NCI-H2171 treated with DMSO at 0.1 percent for 48 hours (cell line): Measurements from ENCODE around the gene CLEC10A.
"Not testable (repeated sequence)": the region's sequence is repeated elsewhere in the genome, so short reads cannot be mapped to it uniquely, and the experiment has no call there.

Experiments used
- DNase-seq: peaks from one replicate; lab custom pipeline; 2025; lab: John Stamatoyannopoulos, UW

Gene CLEC10A

DNA sequence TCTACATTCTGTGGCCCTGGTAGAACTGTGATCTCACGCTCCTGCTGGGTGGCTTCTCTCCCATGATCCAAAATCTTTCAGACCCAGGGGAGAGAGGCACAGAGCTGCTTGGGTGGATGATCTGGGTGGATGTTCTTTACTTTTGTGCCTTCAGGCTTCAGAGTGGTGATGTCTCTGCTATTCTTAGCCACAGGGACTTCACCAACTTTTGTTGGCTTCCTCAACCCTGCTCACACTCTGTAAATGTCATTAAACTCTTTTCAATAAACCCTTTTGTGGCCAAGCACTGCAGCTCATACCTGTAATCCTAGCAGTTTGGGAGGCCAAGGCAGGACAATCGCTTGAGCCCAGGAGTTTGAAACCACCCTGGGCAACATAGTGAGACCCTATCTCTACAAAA lies 7.6 kb downstream of the CLEC10A start:
- DNase-seq: no peak

DNA sequence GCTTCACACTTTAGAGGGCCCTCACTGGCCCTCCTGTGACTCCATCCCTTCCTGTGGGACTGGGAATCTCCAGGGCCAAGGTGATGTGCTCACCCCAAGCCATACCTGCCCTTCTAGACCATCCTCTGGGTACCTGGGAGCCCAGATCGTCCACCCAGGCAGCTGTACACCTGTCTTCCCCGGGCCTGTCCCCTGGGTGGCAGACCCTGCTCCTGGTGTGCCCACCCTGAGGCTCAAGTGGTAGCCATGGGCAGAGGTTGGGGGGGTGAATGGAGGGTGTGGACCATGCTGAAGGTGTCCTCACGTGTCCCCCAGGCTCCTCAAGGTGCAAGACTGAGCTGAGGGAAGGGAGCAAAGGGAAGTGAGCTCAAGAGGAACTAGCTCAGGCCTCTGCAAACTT lies 9.3 kb downstream of the CLEC10A start:
- no peak for DNase-seq

DNA sequence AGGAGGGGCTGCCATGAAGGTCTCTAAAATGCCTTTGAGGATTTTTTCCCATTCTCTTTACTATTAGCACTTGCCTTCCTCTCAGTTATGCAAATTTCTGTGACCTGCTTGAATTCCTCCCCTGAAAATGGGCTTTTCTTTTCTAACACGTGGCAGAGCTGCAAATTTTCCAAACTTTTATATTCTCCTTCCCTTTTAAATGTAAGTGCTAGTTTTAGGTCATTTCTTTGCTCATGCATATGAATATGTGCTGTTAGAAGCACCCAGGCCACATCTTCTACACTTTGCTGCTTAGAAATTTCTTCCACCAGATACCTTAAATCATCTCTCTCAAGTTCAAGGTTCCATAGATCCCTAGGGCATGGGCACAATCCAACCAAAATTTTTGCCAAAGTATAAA lies 11.8 kb downstream of the CLEC10A start:
- no peak for DNase-seq

DNA sequence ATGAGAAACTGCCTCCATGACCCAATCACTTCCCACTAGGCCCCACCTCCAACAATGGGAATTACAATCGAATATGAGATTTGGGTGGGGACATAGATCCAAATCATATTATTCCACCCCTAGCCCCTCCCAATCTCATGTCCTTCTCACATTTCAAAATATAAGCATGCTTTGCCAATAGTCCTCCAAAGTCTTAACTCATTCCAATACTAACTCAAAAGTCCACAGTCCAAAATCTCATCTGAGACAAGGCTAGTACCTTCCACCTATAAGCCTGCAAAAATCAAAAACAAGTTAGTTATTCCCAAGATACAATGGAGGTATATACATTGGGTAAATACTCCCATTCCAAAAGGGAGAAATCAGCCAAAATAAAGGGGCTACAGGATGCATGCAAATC lies 12.9 kb downstream of the CLEC10A start:
- no peak for DNase-seq

DNA sequence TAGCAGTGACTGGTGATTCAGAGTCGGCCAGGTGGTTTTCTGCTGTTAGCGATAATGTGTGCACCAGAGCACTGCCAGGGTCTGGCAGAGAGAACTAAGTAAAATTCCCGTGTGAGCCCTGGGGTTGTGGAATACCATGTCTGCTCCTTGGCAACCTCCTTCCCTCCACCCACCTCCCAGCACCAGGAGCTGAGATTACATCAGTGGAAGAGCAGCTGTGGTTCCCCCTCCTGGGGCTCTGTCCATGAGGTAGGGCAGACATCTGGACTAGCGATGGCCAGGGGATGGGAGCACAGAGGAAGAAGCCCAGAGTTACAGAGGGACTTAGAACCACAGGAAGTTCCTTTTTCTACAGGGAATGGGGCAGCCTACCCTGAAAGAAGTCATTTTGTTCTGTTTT lies 15.8 kb downstream of the CLEC10A start:
- DNase-seq: peak; percentile 69

DNA sequence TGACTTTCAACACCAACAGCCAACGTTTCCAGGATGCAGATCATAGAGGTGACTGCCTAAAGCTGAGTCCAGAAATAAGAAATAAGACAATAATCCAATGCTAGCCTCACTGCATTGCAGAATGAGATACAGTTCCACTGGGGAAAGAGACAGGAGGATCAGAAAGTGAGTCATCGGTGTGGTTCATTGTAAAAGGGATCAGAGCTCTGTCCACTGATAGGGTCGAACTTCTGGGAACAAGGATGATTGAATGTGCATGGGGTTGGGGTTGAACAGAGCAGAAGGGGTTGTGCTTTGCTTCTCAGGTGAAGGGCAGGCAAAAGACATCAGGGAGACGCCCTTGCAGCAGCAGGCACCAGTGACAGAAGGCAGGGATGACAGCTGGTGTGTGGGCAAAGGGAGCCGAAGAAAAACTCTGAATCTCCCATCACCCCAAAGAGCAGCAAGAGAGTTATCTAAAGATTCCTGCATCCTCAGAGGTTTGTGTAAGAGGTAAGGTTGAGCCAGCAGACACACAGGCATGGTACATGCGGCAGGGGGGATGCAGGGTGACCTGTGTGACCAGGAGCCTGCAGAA lies 16.4 kb downstream of the CLEC10A start:
- peak; percentile 77 for DNase-seq

DNA sequence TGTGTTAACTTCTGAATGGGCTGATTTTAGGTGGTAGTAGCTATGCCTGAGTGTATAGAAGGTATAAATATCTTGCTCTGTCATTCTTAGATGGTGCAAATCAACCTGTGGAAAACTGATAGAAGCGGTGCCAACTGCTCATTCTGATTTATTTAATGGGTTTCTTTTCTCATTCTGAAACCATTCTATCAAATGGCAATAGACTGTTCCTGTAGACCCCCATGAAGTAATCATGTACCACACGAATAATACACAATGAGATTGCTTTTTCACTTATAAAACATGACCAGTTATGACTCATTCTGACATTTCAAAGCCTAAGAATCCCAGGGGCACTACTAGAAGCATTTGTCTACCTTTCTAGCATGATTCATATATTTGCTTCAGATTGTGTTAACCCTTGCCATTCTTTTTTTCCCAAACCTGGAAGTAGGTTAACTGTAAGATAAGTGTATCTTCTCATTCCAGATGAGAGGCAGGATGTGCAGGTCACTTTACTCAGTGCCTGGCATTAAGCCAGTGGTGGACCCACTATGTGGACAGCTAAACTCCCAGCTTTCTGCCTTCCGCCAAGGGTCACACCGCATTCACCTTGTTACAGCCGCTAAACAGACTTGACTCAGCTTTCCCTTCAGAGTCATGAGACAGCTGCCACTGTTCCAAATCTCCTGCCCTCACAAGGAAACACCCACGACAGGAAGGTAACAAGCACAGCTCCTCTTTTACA lies 19.7 kb downstream of the CLEC10A start:
- peak; percentile 26 for DNase-seq

DNA sequence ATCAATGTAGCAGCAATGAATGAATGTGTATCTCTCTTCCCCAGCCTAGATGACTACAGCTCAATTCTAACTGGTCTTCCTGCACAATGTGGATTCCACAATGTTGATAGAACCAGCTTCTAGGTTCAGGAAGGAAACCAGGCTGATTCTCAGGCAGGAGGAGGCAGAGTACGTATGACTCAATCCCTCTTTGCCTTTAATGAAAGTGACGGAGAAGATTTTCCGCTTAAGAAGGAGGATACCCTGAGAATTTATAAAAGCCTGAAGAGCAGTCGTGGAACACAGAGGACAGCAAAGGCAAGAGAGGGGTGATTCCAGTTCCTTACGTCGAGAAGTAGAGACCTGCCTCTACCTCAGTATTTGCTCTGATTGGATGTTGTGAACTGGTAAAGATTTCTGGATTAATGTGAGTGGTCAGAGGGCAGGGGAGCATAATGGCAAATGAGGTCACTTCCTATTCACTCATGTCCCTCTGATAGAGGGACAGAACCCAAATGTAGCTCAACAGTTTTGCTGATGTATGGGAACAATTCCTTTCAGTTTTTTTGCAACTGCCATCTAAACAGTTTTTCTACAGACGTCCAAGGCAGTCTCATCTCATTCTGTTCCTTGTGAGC lies 21.1 kb downstream of the CLEC10A start:
- no peak for DNase-seq

DNA sequence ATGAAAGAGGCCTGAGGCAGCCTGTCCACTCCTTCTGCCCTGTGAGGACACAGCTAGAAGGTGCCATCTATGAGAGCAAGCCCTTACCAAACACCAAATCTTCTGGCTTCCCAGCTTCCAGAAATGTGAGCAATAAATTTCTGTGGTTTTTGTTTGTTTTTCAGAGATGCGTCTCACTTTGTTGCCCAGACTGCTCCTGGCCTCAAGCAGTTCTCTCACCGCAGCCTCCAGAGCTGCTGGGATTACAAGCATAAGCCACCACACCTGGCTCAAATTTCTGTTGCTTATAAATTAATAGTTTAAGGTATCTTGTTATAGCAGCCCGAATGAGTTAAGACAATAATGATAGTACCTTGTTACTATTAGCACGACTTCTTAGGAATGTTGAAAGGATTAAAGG lies 23.7 kb downstream of the CLEC10A start:
- no peak for DNase-seq

DNA sequence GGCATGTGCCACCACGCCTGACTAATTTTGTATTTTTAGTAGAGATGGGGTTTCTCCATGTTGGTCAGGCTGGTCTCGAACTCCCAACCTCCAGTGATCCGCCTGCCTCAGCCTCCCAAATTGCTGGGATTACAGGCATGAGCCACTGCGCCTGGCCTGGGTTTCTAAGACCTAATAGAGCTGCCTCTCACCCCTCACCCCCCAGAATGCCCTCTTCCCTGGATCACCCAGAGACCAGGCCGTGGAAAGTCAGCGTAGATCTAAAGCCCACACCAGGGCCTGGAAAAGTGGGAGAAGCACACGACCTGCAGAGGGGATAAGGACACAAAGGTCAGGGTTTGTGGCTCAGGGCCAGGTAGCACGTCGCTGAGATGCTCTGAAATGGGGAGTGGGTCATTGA lies 29.5 kb downstream of the CLEC10A start:
- not testable (repeated sequence) for DNase-seq

DNA sequence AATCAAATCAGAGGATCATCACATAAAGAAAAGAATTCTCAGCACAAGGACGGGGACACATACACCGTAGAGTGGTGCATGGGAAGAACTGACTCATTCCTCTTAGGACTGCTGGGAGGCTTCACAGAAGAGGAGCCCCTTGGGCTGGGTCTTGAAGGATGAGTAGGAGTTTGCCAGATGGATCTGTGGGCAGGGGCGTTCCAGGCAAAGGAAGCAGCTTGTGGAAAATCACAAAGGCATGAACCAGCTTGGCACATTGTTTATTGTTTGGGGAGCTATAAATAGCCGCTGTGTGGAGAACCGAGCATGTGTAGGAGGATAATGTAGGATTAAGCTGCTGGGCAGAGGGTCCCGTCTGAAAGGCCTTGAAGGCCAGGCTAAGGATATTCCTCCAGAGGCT lies 31.1 kb downstream of the CLEC10A start:
- no peak for DNase-seq

DNA sequence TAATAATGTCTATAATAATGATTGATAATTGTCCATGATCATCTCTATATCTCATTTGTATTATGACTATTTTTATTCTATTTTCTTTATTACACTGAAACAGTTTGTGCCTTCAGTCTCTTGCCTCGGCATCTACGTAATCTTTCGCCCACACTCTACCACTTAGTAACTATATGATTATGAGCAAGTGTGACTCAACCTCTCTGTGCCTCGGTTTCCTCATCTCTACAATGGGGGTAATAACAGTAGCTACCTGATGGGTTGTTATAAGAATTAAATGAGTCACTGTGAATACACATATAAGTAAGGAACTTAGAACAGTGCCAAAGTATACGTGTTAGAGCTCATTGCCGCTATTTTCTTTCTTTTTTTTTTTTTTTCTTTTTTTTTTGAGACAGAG lies 32.5 kb downstream of the CLEC10A start:
- DNase-seq: no peak

DNA sequence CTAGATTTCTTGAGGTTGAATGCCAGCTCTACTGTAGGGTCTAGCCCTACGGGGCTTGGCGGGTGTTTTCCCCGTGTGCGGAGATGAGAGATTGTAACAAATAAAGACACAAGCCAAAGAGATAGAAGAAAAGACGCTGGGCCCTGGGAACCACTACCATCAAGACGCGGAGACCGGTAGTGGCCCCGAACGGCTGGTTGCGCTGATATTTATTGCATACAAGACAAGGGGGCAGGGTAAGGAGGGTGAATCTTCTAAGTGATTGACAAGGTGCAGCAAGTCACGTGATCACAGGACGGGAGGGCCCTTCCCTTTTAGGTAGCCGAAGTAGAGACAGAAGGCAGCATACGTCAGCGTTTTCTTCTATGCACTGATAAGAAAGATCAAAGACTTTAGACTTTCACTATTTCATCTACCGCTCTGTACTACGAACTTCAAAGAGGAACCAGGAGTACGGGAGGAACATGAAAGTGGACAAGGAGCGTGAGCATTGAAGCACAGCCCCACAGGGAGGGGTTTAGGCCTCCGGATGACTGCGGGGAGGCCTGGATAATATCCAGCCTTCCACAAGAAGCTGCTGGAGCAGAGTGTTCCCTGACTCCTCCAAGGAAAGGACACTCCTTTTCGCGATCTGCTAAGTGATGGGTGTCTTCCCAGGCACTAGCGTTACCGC lies 33.2 kb downstream of the CLEC10A start:
- not testable (repeated sequence) for DNase-seq

DNA sequence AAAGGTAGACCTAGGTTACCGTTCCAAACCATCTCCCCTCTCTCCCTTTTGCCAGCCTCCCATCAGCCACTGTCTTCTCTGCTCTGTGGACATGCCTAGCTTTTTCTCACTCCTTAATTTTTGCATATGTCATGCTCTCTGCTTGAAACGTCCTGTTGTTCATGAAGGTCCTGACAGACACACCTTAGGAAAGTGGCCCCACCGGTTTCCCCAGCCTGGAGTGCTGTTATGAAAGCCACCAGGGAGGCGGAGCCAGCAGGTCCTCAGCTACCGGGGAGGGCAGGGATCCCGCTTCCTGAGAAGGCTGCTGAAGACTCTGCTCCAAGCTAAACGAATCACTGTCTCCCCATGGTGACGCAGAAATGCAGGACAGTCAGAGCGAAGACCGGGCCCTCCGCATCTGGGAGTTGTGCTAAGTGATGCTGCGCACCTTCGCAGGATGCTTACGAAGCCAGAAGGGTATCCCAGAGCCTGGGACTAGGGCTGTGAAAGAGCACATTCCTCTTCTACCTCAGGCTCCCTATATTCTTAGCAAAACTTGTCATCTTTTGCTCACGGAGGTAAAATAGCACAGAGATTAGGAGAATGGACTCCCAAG lies 33.8 kb downstream of the CLEC10A start:
- no peak for DNase-seq

DNA sequence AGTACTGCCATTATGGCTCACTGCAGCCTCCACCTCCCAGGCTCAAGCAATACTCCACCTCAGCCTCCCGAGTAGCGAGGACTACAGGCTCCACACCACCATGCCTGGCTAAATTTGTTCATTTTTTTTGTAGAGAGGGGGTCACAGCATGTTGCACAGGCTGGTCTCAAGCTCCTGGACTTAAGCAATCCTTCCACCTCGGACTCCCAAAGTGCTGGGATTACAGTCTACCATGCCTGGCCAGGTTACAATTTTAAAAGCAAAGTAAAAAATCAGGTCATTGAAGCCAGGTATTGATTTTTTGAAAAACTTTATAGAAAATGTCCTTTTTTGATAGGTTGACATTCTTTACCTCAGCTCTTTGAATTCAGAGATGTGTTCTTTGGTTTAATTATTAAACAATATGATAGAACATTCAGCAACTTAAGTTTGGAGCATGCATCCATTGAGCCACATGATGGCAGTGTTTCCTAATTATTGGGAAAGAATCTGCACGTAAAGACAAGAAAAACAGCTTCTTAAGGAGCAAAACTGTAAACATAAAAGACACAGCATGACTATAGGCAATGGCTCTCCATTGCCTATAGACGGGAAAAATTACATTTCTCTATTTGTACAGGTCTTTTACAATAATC lies 34.4 kb downstream of the CLEC10A start:
- peak; percentile 66 for DNase-seq

DNA sequence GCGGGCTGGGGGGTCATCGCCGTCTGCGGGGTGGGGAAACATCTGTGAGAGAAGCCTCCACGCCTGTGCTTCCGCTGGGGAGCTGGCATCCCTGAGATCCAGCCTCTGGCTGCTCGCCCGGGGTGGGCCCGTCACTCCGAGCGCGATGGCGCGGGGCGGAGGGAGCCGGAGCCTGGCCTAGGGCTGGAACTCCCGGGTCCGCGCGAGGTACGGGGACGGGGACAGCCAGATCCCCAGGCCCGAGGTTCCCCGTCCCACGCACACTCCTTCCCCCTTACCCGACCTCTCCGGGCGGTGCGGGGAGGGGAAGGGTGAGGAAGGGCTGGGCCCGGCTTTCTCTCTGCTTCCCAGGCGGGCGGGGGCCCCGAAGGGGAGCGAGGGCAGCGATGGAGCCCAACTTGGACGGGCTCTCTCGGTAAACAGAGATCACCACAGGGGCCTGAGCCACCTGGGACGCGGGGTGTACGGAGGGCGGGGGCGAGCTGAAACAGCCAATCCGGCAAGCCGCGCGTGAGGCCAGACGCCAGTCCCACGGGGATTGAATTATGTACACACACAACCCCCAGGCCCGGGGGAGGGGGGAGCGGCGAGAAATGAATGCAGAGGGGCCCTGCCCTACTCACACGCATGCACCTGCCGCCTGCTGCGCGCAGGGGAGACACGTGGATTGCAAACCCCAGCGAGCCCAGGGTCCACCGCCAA lies 36.4 kb downstream of the CLEC10A start, which contains the start of gene SLC16A11:
Gene SLC16A11, minus strand, starts transcription at position 596 of the 702 bp plus-strand sequence. Its CDS starts 579 bp downstream, at position 17.
- peak; percentile 92 for DNase-seq

DNA sequence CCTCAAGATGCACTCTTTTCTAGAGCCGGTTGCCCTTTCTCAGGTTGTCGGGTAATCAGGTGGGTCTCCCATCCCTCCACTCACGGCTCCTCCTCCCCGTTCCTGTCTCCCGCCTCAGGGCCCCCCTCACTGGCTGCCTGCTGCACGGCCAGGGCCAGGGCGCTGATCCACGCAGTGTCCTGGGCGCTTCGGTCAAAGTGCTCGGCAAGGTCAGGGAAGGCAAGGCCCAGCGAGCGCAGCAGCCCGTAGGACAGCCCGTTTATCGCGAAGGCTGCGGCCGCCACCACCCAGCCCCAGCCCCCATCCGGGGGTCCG lies 36.9 kb downstream of the CLEC10A start:
- DNase-seq: no peak

DNA sequence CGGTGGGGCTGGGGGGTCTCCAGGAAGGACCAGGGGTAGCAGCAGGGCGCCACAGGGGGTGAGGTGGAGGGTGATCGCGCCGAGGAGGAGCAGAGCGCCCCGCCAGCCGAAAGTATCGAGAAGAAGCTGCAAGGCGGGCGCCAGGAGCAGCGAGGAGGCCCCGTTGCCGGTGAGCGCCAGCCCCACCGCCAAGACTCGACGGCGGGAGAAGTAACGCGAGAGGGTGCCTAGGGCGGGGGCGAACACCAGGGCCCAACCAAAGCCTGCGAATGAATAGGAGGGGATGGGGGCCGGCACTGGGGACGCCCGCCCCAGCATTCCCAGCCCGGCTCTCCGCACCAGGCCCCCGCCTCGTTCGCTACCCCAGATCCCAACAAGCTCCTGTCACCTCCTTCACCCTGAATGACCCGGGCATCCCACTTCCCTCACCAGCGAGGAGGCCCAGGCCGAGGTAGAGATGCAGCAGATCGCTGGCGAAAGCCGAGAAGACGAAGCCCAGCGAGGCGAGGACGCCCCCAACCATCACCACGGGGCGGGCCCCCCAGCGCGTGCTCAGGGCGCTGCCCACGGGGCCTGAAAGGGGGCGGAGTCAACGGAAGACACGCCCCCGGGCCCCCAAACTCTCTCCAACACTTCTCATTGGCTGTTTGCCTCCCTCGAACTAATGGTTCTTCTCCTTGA lies 37.4 kb downstream of the CLEC10A start:
- no peak for DNase-seq

DNA sequence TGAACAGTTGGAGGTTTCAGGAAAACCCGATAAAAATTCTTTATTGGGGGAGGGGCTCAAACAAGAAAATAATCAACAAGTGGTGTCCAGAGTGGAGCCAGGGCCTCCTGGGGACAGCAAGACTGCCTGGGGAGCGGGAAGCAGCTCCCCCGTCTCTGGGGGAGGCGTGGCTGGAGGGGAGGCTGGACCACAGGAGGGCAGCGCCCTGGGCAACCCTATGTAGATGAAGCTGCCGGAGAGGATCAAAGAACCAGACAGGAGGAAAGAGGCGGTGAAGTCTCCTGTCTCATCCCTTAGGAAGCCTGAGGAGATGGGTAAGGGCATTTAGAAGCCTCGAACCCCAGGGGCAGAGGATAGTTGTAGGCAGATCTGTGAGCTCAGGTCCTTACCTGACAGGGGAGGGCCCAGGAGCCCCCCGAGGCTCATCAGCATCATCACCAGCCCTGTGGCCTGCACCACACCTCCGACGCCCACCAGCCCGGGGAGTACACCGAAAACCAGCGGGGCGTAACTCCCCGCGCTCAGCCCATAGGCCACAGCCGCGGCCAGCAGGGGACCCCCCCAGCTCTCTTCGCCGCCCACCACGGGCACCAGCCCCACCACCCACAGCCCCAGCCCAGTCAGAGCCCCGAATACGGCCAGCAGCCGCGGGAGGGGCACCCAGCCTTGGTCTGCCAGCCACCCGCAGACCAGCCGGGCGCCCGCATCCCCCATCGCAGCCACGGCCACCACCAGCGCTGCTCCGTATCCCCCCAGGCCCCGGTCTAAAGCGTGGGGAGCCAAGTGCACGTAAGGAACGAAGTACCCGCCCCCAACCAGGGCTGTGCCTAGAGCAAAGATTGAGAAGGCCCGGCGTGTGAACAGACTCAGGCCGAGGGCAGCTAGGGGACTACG lies 38.2 kb downstream of the CLEC10A start:
- DNase-seq: no peak

DNA sequence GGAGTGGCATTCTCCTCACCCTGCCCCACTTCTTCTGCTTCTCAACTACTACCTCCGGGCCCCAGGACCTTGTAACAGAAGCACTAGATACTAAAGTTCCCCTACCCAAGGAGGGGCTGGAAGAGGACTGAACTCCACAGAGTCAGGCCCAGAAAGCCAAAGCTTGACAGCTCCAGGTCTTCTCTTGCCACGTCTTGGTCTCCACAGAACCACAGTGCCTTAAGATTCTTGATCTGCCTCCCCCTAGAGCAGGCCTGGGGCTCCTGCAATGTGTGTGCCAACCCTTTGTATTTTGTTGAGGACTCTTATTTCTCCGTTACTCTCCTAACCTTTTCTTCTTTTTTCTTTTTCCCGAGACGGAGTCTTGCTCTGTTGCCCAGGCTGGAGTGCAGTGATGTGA lies 40.2 kb downstream of the CLEC10A start:
- no peak for DNase-seq
